HepG2 (cell line): Measurements from ENCODE around the gene CLDN5. TPM values are rescaled to one million over a fixed set of nuclear protein-coding genes. Genes with fewer than 3 reads are reported as not detected.

Experiments used
- ATAC-seq: fragments of 200-7000 bp; cut with Tn5 transposase; 3 replicates; pipeline ENCODE4 v1.9.1; 2020; ENCODE audit warnings: mild to moderate bottlenecking, moderate library complexity
- BruUV-seq: library from RNA; stranded (reverse); fragments of 400-500 nt; replicated peaks from 2 replicates; lab custom pipeline; 2021; lab: Mats Ljungman, UMichigan
- CTCF ChIA-PET: fragments of 300-600 bp; formaldehyde crosslinking; extraction: SDS; loops from one replicate; lab custom pipeline; 2021; ENCODE audit warnings: low total read pairs, inconsistent platforms, low intra/inter-chr PET ratio; lab: Yijun Ruan, JAX
- POLR2A ChIA-PET: fragments of 350-600 bp; sonication (Branson Sonifier 250); formaldehyde crosslinking; loops from one replicate; lab custom pipeline; 2020; ENCODE audit warnings: antibody characterized with exemption, inconsistent platforms; lab: Yijun Ruan, JAX
- DNase-seq: peaks from one replicate; pipeline ENCODE4 v3.0.0-alpha.2; 2015; ENCODE audit warnings: low spot score
- FAIRE-seq: peaks from 3 replicates; lab custom pipeline; 2011; peaks lifted over from hg19 to GRCh38; lab: Jason Lieb, UNC
- H2AFZ ChIP-seq: one replicate; pipeline ENCODE4 v1.6.1; 2011; ENCODE audit warnings: low read length, inconsistent platforms
- H3K27ac ChIP-seq: fragments of 300-600 bp; 3 replicates; pipeline ENCODE4 v1.8.0; 2011; ENCODE audit warnings: mixed run types, mild to moderate bottlenecking, mixed read lengths, low read length, inconsistent platforms; ENCODE audit not compliant: insufficient read depth; ENCODE audit errors: extremely low read length
- H3K27me3 ChIP-seq, 2 experiments: fragments of 200-600 bp in 1 of 2; 2 replicates in 1 of 2; 3 replicates in 1 of 2; pipeline versions ENCODE4 v1.6.0 to v1.8.0; 2011; ENCODE audit warnings: low read length in 2 of 2, mild to moderate bottlenecking in 2 of 2, moderate library complexity in 2 of 2, inconsistent platforms in 1 of 2; ENCODE audit not compliant: insufficient read depth in 2 of 2, control insufficient read depth in 1 of 2
- H3K36me3 ChIP-seq, 2 experiments: fragments of 200-600 bp in 1 of 2; replicated peaks in 1 of 2; 2 replicates in 1 of 2; 3 replicates in 1 of 2; pipeline versions ENCODE4 v1.5.1 to v1.8.0; 2011; ENCODE audit warnings: low read length in 2 of 2, inconsistent platforms in 1 of 2; ENCODE audit not compliant: insufficient read depth in 2 of 2, control insufficient read depth in 1 of 2
- H3K4me1 ChIP-seq: 2 replicates; pipeline ENCODE4 v1.5.1; 2012; ENCODE audit warnings: low read length, inconsistent platforms; ENCODE audit not compliant: insufficient read depth
- H3K4me2 ChIP-seq: 2 replicates; pipeline ENCODE4 v1.6.0; 2011; ENCODE audit warnings: low read depth, low read length, inconsistent platforms
- H3K4me3 ChIP-seq, 3 experiments: fragments of 200-600 bp in 1 of 3; sonication (generic), shearing (Covaris generic) in 1 of 3; replicated peaks in 1 of 3; 2 replicates each; pipeline ENCODE4 v1.5.1; 2011 to 2016; ENCODE audit warnings: low read length in 3 of 3, inconsistent platforms in 2 of 3, low read depth in 2 of 3, mild to moderate bottlenecking in 2 of 3, control low read depth in 1 of 3, mixed read lengths in 1 of 3; ENCODE audit not compliant: insufficient read depth in 1 of 3
- H3K79me2 ChIP-seq: one replicate; pipeline ENCODE4 v1.6.1; 2011; ENCODE audit warnings: low read length, inconsistent platforms; ENCODE audit not compliant: insufficient read depth
- H3K9ac ChIP-seq: 2 replicates; pipeline ENCODE4 v1.6.0; 2011; ENCODE audit warnings: mild to moderate bottlenecking, low read depth, low read length, inconsistent platforms; ENCODE audit not compliant: insufficient read depth
- H3K9me3 ChIP-seq: 2 replicates; pipeline ENCODE4 v1.5.1; 2012; ENCODE audit warnings: mild to moderate bottlenecking, low read length
- H4K20me1 ChIP-seq: 2 replicates; pipeline ENCODE4 v1.6.0; 2011; ENCODE audit warnings: inconsistent platforms, mild to moderate bottlenecking, low read length, moderate library complexity; ENCODE audit not compliant: insufficient read depth
- AKAP8 ChIP-seq: sonication (generic); formaldehyde crosslinking; IDR thresholded peaks from 2 replicates; pipeline ENCODE4 v1.5.1; 2020; ENCODE audit warnings: mild to moderate bottlenecking, missing genetic modification reagents
- BRF2 ChIP-seq: sonication (generic); formaldehyde crosslinking; IDR thresholded peaks from 2 replicates; pipeline ENCODE4 v1.8.1; 2022; ENCODE audit warnings: mild to moderate bottlenecking, missing genetic modification reagents
- CSRNP2 ChIP-seq: sonication (generic); formaldehyde crosslinking; conservative IDR thresholded peaks from 2 replicates; pipeline ENCODE4 v1.8.0; 2022; ENCODE audit warnings: low read depth, missing genetic modification reagents
- KDM5A ChIP-seq: fragments of 200-600 bp; sonication (generic); IDR thresholded peaks from 2 replicates; pipeline ENCODE4 v1.7.0; 2018; ENCODE audit warnings: antibody characterized with exemption, mild to moderate bottlenecking, low read length, borderline replicate concordance
- KLF12 ChIP-seq: sonication (generic); formaldehyde crosslinking; IDR thresholded peaks from 2 replicates; pipeline ENCODE4 v1.4.0; 2020; ENCODE audit warnings: missing genetic modification reagents, borderline replicate concordance
- NFATC3 ChIP-seq: sonication (generic); formaldehyde crosslinking; IDR thresholded peaks from 2 replicates; pipeline ENCODE4 v1.5.1; 2020; ENCODE audit warnings: mild to moderate bottlenecking, missing genetic modification reagents
- SIX1 ChIP-seq: sonication (generic); formaldehyde crosslinking; IDR thresholded peaks from 2 replicates; pipeline ENCODE4 v1.4.0; 2020; ENCODE audit warnings: missing genetic modification reagents, borderline replicate concordance
- SNAPC2 ChIP-seq: sonication (generic); formaldehyde crosslinking; IDR thresholded peaks from 2 replicates; pipeline ENCODE4 v1.8.1; 2022; ENCODE audit warnings: mild to moderate bottlenecking, missing genetic modification reagents
- ZNF225 ChIP-seq: sonication (generic); formaldehyde crosslinking; IDR thresholded peaks from 2 replicates; pipeline ENCODE4 v1.4.0; 2020; ENCODE audit warnings: mild to moderate bottlenecking, missing genetic modification reagents
- ZNF687 ChIP-seq: sonication (generic); formaldehyde crosslinking; IDR thresholded peaks from 2 replicates; pipeline ENCODE4 v1.5.1; 2020; ENCODE audit warnings: mild to moderate bottlenecking, missing genetic modification reagents, moderate library complexity
- WGBS: methylation state at CpG from one replicate; pipeline ENCODE4 v1.1.6; 2017; ENCODE audit warnings: low lambda C conversion rate; 5-methylcytosine and 5-hydroxymethylcytosine counted together
- in situ Hi-C: cut with HindIII; loops from 2 replicates; pipeline ENCODE4 v1.10.0; 2017; ENCODE audit warnings: low pct_unique_long_range_greater_than_20kb; ENCODE audit not compliant: extremely low pct_ligation_motif_present
- intact Hi-C: fragments of 100-400 bp; cut with micrococcal nuclease; formaldehyde crosslinking; loops from one replicate; pipeline ENCODE4 v1.10.0; 2022; ENCODE audit not compliant: unreplicated experiment
- polyA plus RNA-seq, 8 experiments: library from polyadenylated mRNA; depleted of rRNA in 3 of 8; stranded (reverse) in 7 of 8; unstranded in 1 of 8; fragments of >200 nt; fragmentation: Illumina TruSeq in 4 of 8; extraction: Trizol in 4 of 8; gene quantifications; 2 replicates each; pipeline versions ENCODE4 v1.2.1 to v1.2.3, GENCODE V29; 2011 to 2016; ENCODE audit warnings: low read depth in 4 of 8, missing spikeins in 1 of 8, mixed read lengths in 1 of 8; ENCODE audit not compliant: insufficient read depth in 1 of 8
- total RNA-seq, 5 experiments: library from RNA; depleted of rRNA; stranded (reverse); fragments of >200 nt; fragmentation: Illumina TruSeq; extraction: Trizol; gene quantifications; 2 replicates each; pipeline ENCODE4 v1.2.3, GENCODE V29; 2016; ENCODE audit warnings: low read depth in 1 of 5
- TF ChIP-seq, protein P1 (sequence below): sonication (generic); formaldehyde crosslinking; IDR thresholded peaks from 2 replicates; pipeline ENCODE4 v1.9.0; 2022; ENCODE audit warnings: low read depth, missing genetic modification reagents
- TF ChIP-seq, protein P2 (sequence below): sonication (generic); formaldehyde crosslinking; IDR thresholded peaks from 2 replicates; pipeline ENCODE4 v1.5.0; 2020; ENCODE audit warnings: missing genetic modification reagents

Gene CLDN5
- total and polyA plus RNA-seq, 2 of the 13 experiments (the other 11 are each of a cell fraction or from before 2014, with no cell fraction given), result not detected

DNA sequence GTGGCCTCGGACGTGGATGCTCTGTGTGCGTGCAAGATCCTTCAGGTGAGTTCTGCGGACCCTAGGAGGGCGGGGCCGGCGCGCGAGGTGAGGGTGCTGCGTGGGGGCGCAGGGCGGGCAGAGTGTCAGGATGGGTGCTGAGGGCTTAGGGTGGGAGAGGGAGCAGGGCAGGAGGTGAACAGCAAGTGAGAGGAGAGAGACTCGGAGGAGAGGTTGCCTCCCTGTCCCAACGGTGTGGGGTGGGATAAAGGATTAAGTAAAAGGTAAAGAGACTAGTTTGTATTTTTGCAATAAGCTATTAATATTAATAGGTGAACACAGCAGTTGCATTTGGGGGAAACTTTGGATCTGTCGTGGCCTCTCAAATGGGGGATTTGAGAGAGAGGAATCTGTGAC lies 44.0 kb downstream of the CLDN5 start:
- POLR2A ChIA-PET, result interaction anchor here (0.7 to 2.1 kb wide), 4 partner anchors 49 to 359 kb away, joined by 3 to 12 read pairs (median 7); partner anchors contain the start of genes ESS2, HIRA, MRPL40 and SLC25A1
- peak; percentile 9; the same call in 2 of the 3 replicates for ATAC-seq
- H3K36me3 ChIP-seq, result peaks cover 5 to 23% of the 10 kb centered on the region in 2 experiments; a peak in 4 of 5 replicates
- H3K9me3 ChIP-seq, result no peaks in the 10 kb centered on the region
- in situ Hi-C loops, result loop anchor here (5.0 to 10.0 kb wide), 2 partner anchors 65 to 147 kb away; no protein-coding TSS in a partner anchor
- BruUV-seq, result no TSS peak
- peaks cover 13% of the 10 kb centered on the region; the same call in 1 of the 2 replicates for H4K20me1 ChIP-seq
- H3K9ac ChIP-seq, result peak overlapping the region; percentile 97
- no peak for FAIRE-seq
- peak overlapping the region; percentile 97 for H3K27ac ChIP-seq
- intact Hi-C loops, result no loop called here
- CTCF ChIA-PET, result no interaction called here
- H3K4me3 ChIP-seq, result peak overlapping the region; percentile 71 to 97 (median 88)
- H2AFZ ChIP-seq, result no peak overlapping the region
- peaks cover 42% of the 10 kb centered on the region for H3K79me2 ChIP-seq
- WGBS, result 0% methylated on average over 13 of the region's 15 CpGs
- H3K4me1 ChIP-seq, result peaks cover 26% of the 10 kb centered on the region
- H3K27me3 ChIP-seq, result no peaks in the 10 kb centered on the region; a peak in 1 of 5 replicates
- peak; percentile 7 for DNase-seq
- peak overlapping the region; percentile 80 for H3K4me2 ChIP-seq
- TF ChIP-seq, protein P1, sequence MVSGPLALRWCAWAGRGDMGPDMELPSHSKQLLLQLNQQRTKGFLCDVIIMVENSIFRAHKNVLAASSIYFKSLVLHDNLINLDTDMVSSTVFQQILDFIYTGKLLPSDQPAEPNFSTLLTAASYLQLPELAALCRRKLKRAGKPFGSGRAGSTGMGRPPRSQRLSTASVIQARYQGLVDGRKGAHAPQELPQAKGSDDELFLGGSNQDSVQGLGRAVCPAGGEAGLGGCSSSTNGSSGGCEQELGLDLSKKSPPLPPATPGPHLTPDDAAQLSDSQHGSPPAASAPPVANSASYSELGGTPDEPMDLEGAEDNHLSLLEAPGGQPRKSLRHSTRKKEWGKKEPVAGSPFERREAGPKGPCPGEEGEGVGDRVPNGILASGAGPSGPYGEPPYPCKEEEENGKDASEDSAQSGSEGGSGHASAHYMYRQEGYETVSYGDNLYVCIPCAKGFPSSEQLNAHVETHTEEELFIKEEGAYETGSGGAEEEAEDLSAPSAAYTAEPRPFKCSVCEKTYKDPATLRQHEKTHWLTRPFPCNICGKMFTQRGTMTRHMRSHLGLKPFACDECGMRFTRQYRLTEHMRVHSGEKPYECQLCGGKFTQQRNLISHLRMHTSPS (CRISPR knock-in tag), result no peak
- TF ChIP-seq AKAP8 (no peak), ZNF225 (CRISPR knock-in tag) (0 out of 2 replicates have a peak, but pooled peaks have one; percentile 4), BRF2 (CRISPR knock-in tag) (0 out of 2 replicates have a peak, but pooled peaks have one; percentile 10), CSRNP2 (CRISPR knock-in tag) (0 out of 2 replicates have a peak, but pooled peaks have one; percentile 51), KLF12 (CRISPR knock-in tag) (0 out of 2 replicates have a peak, but pooled peaks have one; percentile 7), SIX1 (CRISPR knock-in tag) (no peak), SNAPC2 (0 out of 2 replicates have a peak, but pooled peaks have one; percentile 15), ZNF687 (peak; percentile 50), NFATC3 (0 out of 2 replicates have a peak, but pooled peaks have one; percentile 37), KDM5A (peak; percentile 15; the same call in 1 of the 2 replicates)
- TF ChIP-seq, protein P2, sequence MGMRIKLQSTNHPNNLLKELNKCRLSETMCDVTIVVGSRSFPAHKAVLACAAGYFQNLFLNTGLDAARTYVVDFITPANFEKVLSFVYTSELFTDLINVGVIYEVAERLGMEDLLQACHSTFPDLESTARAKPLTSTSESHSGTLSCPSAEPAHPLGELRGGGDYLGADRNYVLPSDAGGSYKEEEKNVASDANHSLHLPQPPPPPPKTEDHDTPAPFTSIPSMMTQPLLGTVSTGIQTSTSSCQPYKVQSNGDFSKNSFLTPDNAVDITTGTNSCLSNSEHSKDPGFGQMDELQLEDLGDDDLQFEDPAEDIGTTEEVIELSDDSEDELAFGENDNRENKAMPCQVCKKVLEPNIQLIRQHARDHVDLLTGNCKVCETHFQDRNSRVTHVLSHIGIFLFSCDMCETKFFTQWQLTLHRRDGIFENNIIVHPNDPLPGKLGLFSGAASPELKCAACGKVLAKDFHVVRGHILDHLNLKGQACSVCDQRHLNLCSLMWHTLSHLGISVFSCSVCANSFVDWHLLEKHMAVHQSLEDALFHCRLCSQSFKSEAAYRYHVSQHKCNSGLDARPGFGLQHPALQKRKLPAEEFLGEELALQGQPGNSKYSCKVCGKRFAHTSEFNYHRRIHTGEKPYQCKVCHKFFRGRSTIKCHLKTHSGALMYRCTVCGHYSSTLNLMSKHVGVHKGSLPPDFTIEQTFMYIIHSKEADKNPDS, result peak; percentile 26; the same call in 1 of the 2 replicates
